NCI-H2196 treated with DMSO at 0.1 percent for 48 hours (cell line): Measurements from ENCODE around the gene FGFR3.

Source experiments
- DNase-seq: peaks from one replicate; lab custom pipeline; 2025; ENCODE audit not compliant: unreplicated experiment; lab: John Stamatoyannopoulos, UW

FGFR3 gene

DNA sequence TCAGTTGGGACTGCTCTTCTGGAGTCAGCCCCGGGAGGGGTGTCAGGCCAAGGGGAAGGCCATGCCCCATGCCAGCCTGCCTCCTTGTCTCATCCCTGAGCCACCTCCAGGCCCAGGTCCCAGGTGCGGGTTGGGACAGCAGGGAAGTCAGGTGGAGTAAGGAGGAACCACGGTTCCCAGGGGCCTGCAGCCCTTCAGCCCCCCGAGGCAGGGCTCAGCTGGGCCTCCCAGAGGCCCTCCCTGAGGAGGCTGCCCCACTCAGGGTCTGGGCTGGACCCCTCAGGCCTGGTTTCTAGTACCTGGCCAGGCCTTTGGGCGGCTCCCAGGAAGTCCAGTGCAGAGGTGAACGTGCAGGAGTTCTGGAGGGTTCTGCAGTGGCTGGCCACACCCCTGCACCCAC lies 23.4 kb upstream of the FGFR3 start:
- no peak for DNase-seq

DNA sequence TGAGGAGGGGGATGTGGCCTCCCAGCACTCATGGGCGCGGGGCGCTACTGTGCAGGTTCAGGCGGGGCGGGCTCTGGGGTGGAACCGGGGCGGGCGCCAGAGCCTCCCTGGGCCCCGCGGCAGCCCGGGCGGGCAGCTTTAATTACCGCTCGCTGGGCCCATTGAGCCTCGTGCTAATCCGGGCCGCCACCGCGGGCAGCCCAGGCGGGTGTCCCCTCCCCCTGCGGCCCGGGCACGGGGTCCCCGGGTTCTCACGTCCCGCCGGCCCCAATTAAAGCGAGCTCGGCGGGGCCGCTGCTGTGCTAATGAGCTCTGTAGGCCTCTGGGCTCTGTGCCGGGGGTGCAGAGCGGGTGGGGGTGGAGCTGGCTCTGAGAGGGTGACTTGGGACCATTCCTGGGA lies 22.8 kb upstream of the FGFR3 start:
- DNase-seq = no peak

DNA sequence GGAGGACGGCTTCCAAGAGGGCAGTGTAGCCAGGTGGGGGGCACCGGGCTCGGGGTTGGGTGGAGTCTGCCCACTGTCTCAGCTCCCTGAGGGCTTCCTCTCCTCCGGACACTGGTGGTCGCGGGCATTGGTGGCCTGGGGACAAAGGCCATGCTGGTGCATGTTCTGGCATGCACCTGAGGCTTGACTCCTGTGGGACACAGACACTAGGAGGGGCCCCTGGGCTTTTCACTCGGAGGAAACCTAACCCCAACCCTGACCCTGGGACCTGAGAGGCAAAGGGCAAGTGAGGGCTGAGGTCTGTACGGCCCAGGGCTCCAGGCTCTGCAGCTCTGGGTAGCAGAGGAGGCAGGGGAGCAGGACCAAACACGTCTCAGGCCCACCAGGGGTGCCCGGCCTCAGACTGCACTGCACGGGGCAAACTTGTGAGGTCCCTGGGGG lies 22.3 kb upstream of the FGFR3 start:
- no peak for DNase-seq

DNA sequence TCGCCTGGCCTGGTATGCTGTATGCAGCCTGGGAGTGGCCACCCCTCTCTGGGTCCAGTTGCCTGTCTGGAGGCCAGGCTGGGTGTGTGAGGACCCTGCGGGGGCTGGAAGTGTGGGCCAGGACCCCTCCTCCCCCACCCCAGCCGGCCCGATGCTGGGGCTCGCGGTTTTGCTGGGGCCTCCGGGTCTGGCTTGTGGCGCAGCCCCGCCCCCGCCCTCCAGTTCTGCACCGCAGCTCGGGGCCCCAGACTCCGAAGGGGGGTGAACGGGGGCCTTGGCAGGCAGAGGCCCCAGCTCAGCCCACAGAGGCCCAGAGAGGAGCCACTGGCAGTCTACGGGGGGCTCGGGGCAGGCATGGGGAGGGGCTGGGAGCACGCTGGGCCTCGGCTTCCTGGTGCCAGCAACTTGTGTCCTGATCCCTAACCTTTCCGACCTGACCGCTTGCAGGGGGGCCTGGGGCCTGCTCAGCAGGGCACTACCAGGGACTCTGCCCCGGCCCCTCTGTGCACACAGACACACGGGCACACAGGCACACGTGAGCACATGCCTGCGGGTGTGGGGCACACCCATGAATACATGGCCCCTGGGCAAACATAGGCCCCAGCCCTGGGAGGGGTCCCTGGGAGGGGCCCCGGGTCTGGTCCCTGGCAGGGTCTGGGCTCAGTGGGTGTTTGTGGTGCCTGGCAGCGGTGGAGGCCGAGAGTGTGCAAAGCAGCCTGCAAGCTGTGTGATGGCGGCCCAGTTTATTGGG lies 21.4 kb upstream of the FGFR3 start:
- no peak for DNase-seq

DNA sequence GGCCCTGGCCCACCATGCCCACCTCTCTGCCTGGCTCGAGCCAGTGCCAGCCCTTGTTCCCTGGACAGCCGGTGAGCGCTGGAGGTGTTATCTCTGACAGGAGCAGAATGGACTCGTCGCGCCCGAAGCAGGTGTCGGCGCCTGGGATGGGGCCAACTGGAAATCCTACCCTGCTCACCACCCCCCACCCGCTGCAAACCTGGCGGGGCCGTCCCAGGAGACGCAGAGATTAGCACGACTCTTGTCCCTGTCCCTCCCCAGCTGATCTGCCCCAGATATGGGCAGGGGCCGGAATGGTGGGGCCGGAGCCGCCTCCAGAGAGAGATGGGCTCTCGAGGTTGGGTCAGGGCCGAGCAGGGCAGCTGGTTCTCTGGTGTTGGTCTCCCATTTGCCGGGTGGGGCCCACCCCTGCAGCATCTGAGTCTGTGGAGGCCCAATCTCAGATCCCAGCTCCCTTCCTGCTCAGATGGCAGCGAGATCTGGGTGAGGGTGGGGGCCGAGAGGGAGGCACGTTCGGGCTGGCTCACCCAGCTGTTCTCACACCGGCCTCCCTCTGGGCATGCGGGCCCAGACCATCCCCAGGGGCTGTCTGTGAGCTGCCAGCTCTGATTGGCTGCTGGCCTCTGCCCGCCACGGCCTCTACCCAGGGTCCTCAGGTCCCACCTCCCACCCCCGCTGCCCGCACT lies 20.1 kb upstream of the FGFR3 start:
- peak; percentile 48 for DNase-seq

DNA sequence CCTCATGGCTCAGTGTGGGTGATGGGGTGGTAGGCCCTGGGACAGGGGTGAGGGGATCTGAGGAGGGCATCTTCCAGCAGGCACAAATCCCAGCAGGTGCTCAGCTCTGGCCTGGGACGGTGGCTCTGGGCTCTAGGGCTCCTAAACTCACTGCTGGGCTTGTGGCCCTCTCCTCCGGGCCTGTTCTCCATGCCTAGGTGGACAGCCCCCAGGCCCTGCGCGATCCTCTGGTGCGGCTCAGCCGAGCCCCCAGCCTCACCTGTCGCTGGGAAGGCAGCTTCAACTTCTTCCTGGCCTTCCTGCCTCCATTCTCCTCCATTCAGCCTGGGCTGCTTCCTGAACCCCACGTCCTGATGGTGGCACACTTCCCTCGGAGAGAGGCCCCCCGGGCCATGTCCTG lies 19.3 kb upstream of the FGFR3 start:
- DNase-seq = no peak

DNA sequence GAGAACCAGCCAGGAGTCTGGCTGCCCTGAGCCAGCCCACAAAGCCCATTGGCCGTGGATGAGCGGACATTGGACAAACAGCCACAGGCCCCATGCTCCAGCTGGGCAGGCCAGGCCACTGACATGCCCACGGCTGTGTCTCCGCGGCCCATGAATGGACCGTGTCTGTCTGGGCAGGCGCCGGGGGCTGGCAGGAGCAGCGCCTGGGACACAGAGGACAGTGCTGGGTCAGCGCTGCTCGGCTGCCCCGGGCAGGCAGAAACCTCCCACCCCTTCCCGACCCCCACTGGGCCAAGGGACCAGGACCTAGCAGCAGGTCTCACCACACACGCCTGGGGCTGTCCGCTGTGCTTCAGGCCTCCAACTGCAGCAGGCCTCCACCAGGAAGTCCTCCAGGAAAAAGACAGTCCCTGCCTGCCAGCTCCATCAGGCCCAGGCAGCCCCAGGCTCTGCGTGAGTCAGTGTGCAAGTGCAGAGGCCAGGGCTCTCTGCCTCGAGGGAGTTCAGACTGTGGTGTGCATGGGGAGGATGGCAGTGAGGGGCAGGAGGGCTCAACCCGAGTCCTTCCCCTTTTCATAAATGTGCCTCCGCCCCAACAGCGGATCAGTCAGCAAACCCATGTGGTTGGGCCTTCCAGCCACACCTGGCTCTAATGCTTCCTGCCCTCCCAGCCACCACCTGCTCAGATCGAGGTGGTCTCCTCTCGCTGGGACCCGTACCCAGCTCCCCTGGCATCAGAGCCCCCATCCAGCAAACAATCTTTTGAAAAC lies 17.2 kb upstream of the FGFR3 start:
- DNase-seq = no peak

DNA sequence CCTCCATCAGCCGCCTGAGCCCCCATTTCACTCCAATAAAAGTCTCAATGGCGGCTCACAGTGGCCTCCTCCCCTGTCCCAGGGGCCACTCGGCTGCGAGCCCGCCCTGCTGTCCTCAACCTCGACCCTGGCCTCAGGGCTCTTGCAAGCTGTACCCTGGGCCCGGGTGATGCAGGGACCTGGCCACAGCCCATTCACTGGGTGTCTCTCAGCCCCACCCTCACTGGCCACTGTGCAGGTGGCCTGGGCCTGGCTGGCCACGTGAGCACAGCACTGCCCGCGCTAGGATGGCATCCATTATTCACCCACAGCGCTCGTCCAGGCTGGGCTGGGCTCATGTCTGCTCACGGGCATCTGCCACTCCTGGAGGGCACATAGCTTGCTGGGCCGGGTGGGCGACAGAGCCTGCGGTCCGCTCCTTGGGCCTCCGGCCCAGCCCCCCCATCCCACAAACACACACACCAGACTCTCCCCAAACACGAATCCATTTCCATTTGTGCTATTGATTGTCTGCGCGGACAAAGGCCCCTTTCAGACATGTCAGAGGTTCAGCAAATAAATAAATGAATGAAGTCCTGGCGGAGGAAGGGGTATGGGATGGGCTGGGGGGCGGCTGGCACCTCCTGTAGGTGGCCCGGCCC lies 16.5 kb upstream of the FGFR3 start:
- no peak for DNase-seq

DNA sequence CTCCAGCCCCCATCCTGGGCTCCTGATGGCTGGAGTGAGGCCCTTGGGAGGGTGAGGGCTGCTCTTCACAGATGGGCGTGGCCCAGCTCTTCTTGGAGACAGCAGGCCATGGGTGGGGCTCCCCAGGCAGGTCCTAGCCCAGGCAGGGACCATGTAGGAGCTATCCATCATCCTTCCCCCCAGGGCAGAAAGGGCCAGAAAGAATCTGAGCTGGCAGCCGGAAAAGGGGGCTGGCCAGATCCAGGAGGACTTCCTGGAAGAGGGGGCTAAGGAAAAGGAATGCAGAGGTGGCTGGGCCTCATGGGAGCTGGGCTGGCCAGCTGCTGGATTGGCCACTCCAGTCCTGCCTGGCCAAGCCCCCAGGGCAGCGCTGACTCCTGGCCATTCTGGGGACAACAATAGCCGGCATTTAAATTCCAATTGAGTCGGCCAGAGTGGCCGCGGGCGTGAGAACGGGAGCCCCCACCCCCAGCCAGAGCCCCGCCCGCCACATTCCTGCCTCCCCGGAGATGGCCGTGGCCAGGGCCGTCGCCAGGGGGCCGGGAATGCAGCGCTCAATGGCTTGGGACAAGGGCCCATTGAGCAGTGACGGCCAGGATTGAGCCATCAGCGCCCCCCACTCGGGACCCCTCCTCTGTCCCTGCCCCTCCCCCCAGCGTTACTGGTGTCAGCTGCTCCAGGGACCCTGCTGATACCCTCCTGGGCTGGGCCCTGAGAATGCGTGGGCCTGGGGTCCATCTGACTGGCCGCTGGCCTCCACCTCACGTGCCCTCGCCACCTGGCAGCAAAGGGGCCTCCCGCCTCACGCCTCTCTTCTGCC lies 15.1 kb upstream of the FGFR3 start:
- no peak for DNase-seq

DNA sequence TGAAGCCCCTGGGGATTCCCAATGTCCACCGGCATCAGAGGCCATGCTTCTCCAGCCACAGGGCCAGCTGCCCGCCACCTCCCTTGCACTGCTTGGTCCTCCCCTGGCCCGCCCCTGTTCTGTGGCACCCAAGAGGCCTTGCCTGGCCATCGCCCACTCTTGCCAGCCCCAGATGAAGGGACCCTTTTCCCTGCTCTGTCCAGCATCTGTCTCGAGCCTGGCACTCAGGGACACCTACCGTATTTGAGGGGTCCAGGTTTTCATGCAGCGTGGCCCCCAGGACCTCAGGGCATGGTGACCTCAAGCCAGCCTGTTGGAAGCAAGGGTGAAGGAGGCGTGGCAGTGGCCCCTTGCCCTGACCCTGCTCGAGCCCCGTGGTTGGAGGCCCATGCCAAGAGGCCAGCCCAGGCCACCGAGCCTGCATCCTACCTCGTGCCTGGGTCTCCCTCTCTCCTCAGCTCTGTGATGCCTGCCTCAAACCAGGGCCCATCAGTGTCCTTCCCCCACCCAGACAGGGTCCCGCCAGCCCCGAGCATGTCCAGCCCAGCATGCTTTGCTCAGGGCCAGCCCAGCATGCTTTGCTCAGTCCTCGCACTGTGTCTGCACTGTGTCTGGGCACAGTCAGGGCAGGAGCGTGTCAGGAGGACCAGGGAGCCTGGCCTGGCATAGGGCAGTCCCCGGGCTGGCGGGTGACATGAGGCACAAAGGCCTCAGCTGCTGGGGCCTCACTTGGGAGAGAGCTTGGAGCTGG lies 14.3 kb upstream of the FGFR3 start:
- no peak for DNase-seq

DNA sequence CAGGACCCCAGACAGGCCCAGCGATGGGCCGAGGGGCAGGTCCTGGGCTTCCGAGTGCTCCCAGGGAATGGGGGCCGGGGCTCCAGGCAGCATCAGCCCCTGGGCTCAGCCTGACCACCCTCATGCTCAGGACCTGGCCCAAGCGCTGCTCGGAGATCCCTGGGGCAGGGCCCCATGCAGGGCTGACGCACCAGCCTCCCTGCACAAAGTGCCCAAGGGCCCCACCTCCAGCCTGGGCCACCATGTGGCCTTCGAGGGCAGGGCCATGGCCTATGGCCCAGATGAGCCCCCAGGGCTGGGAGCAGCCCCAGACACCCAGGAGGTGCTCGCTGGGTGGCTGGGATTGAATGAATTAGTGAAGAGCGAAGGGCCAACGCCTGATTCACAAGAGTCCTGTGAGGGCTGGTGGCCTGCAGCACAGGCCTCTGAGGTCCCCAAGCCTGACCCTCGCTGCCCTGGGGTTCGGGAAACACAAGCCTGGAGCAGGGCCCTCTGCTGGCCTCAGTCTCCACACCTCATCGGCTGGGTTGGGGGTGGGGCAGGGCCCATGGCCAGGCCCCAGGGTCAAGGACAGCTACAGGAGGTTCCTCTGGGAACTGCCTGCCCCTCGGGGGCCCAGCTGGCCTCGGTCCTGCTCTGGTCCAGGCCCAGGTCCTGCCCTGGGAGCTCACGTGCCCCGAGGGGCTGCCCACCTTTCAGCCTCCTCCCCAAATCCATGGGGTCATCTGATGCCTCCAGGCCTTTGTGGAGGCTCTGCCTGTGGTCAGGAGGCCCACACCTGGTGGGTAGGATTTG lies 13.3 kb upstream of the FGFR3 start:
- no peak for DNase-seq

DNA sequence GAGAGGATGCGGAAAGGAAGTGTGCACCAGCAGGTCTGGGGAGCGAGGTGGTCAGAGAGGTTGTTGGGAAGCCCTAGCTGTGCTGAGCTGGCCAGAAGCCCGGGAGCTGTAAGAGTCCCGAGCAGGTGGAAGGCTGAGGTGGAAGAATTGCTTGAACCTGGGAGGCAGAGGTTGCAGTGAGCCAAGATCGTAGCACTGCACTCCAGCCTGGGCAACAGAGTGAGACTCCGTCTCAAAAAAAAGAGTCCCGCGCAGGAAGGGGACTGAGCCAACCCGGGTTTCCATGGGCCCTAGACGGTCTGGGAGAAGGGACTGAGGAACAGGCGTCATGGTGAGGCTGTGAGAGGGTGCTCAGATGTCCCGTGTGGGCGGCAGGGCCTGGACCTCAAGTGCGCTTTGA lies 12.7 kb upstream of the FGFR3 start:
- DNase-seq = no peak

DNA sequence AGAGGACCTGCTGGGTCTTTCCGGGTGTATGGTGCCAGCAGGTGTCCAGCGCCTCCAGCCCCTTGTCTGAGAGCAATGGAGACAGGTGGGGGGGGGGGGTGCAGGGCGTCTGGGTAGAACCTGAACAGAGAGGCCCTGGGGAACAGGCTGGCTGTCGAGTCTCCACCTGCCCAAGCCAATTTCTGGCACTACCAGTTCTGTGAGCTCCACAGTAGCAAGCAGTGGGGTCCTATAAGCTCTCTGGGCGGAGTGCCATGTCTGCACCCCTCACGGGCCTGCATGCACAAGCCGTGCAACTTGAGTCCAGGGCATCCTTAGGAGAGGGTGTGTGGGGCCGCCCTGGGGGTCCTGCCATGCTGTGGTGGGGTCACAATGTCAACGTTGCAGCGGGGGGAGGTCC lies 10.1 kb upstream of the FGFR3 start:
- no peak for DNase-seq

DNA sequence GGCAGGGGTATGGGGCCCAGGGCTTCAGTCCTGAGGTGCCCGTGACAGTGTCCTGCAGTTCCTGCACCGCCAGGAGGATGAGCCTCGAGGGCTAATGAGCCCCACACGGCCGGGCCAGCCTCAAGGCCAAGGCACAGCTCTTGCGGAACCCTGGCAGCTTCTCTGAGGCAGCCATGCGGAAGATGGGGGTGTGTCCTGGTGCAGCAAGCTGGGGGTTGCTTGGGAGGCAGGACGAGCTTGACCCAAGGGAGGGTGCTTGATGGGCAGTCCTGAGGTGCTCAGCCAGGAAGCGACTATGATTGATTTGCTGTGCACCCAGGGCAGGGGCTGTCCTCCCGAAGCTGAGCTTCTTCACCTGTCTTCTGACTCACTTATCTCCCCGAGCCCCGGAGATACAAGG lies 9.1 kb upstream of the FGFR3 start:
- DNase-seq = no peak

DNA sequence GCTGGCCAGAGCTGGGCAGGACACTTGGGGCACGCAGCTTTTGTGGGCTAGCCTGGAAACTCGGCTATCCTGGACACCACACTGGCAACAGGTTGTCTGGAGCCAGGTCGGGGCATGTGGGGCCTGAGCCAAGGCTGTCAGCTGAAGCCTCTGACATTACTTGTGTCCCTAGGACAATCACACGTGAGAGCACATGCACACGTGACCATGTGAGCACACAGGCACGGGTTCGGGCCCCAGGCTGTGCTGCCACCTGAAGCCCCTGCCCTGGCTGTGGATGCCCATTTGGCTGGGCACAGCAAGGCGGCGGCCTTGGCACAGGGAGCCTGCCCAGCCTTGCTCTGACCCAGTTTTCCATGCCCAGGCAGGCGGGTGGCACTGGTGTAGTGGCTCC lies 8.7 kb upstream of the FGFR3 start:
- DNase-seq = no peak

DNA sequence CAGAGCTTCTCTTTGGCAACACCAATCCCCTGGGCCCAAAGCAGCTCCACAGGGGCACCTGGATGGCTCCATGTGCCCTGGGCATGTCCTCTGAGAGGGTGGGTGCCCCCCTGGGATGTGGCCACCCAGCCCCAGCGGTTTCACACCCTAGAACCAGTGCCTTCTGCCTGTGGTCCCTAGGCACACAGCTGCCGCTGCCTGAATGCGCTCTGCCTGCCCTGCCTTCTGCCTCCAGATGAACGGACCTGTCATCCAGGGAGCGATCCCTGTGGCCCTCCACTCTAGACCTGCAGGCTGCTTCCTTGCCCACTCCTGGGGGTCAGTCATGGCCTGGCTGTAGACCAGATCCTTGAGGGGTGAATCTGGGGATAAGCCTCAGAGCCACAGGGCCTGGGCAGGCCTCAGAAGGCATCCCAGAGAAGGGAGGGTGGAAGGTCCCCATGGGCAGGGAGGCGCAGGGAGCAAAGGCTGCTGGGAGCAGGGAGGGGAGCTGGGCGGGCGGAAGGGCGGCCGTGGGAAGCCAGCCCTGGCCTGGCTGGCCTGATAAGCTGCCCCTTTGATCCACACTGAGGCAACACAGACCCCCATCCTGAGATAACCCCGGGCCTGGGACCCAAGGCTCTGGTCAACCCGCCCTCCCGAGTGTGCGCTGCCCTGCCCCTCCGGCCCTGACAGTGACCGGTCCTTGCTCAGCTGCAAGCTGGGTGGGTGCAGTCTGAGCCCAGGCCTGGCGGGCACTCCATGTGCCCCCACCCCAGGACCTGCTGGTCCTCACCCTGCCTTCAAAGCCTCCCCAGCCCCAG lies 8.1 kb upstream of the FGFR3 start:
- no peak for DNase-seq

DNA sequence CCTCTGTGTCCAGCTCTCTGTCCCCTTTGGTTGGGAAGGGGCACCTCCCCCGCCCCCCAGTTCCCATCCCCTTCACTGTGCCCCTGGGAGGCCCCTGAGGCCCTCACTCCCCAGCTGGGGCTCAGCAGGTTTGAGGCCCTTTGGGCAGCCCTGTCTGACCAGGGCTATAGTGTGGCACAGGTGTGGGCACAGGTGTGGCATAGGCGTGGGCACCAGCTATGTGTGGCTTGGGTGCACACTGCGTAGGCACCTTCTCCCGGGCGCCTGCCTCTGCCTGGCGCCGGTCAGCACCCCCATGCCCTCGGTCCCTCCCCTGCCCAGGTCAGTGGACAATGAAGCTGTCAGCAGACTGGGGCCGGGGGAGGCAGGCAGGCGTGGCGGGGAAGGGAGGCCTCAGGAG lies 7.5 kb upstream of the FGFR3 start:
- no peak for DNase-seq

DNA sequence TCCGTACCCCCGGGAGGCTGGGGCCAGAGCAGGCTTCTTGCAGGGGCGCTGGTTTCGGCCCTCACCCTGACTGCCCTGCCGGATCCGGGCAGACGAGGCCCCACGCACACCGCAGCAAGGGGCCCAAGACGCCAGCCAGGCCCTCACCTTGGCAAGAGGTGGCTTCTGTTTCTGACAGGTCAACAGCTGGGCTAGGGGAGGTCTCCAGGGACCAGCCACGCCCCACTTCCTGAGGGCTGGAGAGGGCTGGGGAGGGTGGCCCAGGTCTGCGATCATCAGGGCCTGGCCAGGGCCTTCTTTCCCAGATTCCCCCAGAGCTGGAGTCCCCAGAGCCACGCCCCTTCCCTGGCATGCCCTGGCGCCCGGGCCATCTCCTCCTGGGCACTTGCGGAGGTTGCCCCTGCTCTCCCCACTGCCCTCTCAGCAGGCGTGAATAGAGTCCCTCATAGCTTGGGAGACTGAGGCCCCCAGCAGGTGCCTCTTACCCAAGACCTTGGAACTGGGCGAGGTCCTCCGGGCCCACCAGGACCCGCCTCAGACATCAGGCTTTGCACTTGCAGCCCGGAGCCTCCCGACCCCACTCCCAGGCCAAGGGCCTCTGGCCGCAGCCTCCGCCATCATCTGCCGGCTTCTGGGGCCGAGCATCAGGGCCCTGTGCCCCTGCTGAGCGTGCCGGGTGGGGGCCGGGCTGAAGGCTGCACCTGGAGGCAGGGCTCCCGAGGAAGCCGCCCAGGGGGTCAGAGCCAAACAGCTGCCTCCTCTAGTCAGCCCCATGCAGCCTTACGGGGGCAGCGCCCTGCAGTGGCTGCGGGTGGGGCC lies 6.3 kb upstream of the FGFR3 start:
- DNase-seq = no peak
